HG02885 (cell line): ENCODE measurements around the gene PLXNB1.
A peak's percentile ranks its signal among the peaks of the same experiment; 100 is the strongest.
"Not testable (repeated sequence)": the region's sequence is repeated elsewhere in the genome, so short reads cannot be mapped to it uniquely, and the experiment has no call there.

ENCODE experiments used
- ATAC-seq: cut with Tn5 transposase; IDR thresholded peaks from one replicate; pipeline ENCODE4 v1.9.1; 2021; ENCODE audit warnings: mild to moderate bottlenecking; ENCODE audit not compliant: unreplicated experiment, poor library complexity

PLXNB1 gene

GRCh38 chr3:48465531-48466378 lies 35.9 kb upstream of the PLXNB1 start:
- peak; percentile 85 for ATAC-seq

DNA sequence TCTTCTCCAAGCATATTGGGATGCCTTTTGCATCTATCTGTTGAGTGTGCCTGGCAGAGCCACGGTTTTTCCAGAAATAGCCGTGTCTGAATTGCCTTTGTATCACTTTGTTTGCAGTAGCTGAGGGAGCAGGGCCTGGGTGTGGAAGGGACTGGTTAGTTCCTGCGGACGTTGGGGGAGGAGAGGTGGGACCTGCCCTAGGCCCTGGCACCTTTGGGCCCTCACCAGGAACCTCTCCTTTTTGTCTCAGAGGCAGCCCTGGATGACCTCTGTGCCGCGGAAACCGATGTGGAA lies 35.3 kb upstream of the PLXNB1 start:
- ATAC-seq: no peak

GRCh38 chr3:48464713-48465221 lies 34.9 kb upstream of the PLXNB1 start:
- no peak for ATAC-seq

DNA sequence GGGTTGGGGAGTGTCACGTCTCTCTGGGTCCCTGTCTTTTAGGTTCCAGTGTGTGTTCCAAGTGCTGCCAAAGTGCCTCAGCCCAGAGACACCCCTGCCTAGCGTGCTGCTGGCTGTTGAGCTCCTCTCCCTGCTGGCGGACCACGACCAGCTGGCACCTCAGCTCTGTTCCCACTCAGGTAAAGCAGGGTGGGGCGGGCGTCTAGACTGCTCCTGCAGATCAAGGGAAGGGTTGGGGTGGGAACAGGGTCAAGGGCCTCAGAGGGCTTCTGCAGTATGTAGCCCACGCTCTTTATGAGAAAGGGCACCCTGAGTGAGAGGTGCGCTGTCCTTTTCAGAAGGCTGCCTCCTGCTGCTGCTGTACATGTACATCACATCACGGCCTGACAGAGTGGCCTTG lies 33.8 kb upstream of the PLXNB1 start:
- no peak for ATAC-seq

DNA sequence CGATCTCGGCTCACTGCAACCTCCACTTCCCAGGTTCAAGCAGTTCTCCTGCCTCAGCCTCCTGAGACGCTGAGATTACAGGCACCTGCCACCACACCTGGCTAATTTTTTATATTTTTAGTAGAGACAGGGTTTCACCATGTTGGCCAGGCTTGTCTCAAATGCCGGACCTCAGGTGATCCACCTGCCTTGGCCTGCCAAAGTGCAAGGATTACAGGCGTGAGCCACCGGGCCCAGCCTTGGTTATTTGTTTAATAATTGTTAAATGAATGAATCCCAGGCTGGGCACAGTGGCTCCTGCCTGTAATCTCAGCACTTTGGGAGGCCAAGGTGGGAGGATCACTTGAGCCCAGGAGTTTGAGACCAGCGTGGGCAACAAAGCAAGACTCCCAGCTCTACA lies 31.9 kb upstream of the PLXNB1 start:
- not testable (repeated sequence) for ATAC-seq

- ATAC-seq: no peak
Measured at GRCh38 chr3:48460517-48460902, 30.6 kb upstream of the PLXNB1 start.

GRCh38 chr3:48459773-48460516 lies 30.1 kb upstream of the PLXNB1 start:
- ATAC-seq: no peak

DNA sequence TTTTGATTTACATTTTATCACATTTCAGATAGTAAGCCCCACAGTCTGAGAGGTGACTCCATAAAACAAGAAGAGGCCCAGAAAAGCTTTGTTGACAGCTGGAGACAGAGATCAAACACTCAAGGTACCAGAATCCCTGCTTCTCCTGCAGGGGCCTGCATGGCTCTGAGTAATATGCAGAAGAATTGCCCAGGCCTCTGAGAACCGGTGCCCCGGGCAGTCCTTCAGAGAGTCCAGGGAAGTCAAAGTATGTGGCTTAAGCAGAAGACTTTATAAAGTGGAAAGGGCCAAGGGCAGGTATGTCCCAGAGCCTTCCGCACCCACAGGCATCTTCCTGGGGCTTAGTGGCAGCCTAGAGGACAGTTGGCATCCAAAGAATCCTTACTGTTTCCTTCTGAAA lies 29.4 kb upstream of the PLXNB1 start:
- ATAC-seq: no peak

- no peak for ATAC-seq
Measured at GRCh38 chr3:48456456-48456855, 26.6 kb upstream of the PLXNB1 start.

GRCh38 chr3:48451270-48451669 lies 21.4 kb upstream of the PLXNB1 start:
- ATAC-seq: no peak

- peak; percentile 92 for ATAC-seq
Measured at GRCh38 chr3:48446425-48447193, 16.7 kb upstream of the PLXNB1 start, which contains the start of gene ATRIP. TSS of gene ATRIP (plus strand) at chr3:48446737. CDS start at chr3:48446846, 109 bp downstream.

DNA sequence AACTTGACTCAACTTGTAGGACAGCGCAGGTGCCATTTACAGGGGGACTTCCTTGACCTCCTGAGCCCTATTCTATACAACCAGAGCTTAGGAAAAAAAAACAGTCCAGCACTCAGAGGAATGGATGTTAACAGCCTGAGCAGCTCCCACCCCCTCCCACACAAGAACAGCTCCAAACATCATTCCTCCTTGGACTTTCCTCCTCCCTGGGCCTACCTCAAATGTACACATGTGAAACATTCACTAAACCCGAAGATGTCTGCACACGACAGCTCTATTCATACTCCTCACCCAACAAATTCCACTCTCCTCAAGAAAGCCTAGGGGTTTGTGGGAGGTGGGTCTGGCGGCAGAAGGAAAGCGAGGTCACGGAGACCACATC lies 16.1 kb upstream of the PLXNB1 start:
- no peak for ATAC-seq

DNA sequence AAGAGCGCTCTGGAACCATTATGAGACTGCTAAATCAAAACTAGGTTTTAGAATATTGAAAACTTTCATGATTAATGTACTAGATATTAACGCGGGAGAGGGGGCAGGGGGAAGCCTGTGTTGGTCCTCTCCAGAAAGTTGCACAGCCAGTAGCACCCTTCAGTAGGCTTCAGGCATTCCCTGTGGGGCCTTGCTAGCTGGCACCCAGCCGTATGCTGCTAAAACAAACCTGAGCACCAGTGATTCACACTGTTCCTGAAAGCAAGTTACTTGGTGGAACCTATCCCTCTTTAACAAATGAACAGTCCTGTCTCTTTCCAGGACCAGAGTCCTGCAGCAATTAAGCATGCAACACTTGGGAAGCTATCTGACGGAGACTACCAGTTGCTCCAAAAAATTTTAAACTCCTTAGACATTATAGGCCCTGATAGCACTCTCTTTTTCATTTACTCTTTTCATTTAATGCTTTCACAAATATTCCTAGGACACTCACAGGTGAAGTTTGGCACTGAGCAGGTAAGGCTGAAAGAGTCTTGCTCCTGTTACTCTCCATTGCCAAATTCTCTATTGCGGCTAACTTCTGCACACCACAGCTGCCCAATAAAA lies 15.5 kb upstream of the PLXNB1 start:
- ATAC-seq: no peak

DNA sequence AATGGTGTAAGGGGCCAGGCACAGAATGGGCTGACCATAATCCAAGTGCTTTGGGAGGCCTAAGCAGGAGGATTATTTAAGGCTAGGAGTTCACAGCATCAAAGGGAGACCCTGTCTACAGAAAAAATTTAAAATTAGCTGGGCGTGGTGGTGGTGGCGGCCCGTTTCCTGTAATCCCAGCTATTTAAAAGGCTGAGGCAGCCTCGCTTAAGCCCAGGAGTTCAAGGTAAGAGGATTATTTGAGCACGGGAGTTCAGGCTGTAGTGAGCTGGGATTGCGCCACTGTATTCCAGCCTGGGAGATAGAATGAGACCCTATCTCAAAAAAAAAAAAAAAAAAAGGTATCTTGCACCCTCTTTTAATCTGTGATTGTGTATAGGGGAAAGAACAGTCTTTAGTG lies 12.1 kb upstream of the PLXNB1 start:
- no peak for ATAC-seq

- no peak for ATAC-seq
Measured at GRCh38 chr3:48440590-48440958, 10.7 kb upstream of the PLXNB1 start.

- peak; percentile 95 for ATAC-seq
Measured at GRCh38 chr3:48439820-48440589, 10.1 kb upstream of the PLXNB1 start, which contains the start of the genes CCDC51 and TMA7. TSS of gene CCDC51 (minus strand) at chr3:48440119. CDS start at chr3:48435128, 4,991 bp downstream. TSS of gene TMA7 (plus strand) at chr3:48440257. CDS start at chr3:48440297, 40 bp downstream.

DNA sequence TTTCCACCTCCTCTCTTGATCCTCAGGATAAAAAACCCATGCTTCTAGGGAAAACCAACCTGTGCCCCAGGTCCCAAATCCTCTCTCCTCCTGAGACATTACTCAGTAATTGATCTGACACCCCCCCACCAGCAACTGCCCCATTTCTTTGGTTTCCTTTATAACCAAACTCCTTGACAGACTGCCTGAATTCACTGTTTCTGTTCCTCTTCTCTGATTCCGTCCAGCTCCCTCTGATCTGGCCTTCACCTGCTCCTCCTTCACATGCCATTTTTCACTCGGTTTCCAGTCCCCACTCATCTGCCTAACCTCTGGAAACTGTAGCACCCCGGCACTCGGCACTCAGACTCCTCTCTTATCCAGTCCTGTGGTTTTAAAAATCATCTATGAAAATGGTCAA lies 7.9 kb upstream of the PLXNB1 start:
- ATAC-seq: no peak

DNA sequence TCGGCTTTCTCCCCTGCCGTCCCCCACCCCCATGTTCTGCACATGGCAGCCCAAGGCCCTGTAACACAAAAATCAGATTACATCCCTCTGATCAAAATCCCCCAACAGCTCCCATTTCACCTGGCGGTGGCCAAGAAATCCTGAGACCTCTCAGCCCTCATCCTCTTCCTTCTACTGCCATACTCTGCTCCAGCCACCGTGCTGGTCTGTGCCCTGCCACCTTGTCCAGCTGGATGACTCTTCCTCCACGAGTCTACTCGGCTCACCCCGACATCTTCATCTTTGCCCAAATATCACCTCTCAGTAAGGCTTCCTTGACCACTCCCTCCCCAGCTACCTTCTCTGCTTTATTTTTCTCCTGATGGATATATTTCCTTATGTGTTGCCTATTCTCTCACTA lies 7.0 kb upstream of the PLXNB1 start:
- no peak for ATAC-seq

- ATAC-seq: no peak
Measured at GRCh38 chr3:48436477-48436787, 6.5 kb upstream of the PLXNB1 start.
